HS-5 (cell line): ENCODE results near the gene RPL10.

Experiments
- DNase-seq: peaks from one replicate; pipeline ENCODE4 v3.0.0-alpha.2; 2012; ENCODE audit warnings: low read depth

Gene RPL10

GRCh38 chrX:154362085-154362742, 36.0 kb upstream of the RPL10 start:
- no peak for DNase-seq

- DNase-seq = no peak
These were observed 34.3 kb upstream of the RPL10 start for GRCh38 chrX:154363706-154364439.

DNA sequence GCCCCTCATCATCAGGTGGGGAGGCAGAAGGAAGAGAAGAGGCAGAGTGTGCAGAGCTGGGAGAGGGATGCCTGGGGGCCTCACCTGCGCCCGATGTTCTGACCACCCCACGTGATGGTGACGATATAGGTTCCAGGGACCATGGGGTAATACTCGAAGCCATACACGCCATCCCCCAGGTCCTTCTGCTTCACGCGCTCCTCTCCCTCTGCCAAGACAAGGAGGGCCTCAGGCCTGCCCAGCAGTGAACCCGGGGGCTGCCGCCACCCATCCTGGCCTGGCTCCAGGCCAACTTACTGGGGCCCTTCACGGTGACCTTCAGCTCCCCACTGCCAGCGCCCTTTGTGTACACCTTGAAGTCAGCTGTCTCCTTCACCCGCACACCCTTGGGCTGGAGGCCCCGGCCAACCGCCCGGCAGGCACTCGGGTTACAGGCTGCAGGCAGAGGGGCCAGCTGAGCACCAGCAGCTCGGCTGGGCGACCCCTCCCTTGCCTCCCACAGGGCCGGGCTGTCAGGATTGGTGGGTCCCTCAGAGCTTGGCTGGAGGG, 33.1 kb upstream of the RPL10 start:
- no peak for DNase-seq

GRCh38 chrX:154365997-154366665, 32.0 kb upstream of the RPL10 start:
- DNase-seq = no peak

GRCh38 chrX:154366666-154367055, 31.5 kb upstream of the RPL10 start:
- DNase-seq = no peak

- no peak for DNase-seq
These were observed 30.5 kb upstream of the RPL10 start for GRCh38 chrX:154367474-154368308.

GRCh38 chrX:154368630-154369448, 29.3 kb upstream of the RPL10 start:
- peak; percentile 85 for DNase-seq

DNA sequence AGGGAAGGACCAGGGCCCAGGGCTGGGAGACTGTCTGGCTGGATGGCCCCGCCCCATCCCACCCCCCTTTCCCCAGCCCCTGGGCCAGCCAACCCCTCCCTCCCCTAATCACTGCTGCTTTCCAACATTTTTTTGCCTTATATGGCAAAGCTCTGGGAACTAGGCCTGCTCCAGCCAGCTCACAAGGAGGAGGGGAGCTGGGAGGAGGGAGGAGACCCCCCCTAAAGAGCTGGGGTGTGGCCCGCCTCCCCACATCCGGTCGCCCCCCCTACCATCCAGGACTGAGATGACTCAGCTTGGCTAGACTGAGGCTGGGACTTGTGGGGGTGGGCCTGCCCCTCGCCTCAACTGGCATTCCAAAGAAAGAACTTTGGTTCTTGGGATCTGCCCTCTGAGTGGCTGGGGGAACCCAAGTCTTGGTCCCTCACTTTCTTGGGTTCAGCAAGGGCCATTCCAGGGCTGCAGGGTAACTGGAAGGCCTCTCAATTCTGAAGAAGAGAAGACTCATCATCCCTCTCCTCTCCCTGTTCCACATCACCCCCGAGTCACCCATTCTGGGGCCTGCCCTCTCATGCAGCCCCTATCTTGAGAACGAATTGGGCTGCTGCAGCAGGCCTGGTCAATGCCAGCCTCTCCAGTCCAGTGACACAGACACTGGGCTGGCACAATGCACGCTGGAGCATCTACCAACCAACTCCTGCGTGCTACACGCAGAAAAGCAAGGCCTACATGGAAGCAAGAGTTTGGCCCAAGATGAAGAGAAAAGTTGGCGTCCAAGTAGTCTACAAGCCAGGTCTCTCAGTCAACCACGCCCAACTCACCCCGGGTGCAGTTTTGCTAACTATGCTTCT, 28.5 kb upstream of the RPL10 start:
- DNase-seq = peak; percentile 73

GRCh38 chrX:154370300-154371016, 27.7 kb upstream of the RPL10 start:
- DNase-seq = no peak

DNA sequence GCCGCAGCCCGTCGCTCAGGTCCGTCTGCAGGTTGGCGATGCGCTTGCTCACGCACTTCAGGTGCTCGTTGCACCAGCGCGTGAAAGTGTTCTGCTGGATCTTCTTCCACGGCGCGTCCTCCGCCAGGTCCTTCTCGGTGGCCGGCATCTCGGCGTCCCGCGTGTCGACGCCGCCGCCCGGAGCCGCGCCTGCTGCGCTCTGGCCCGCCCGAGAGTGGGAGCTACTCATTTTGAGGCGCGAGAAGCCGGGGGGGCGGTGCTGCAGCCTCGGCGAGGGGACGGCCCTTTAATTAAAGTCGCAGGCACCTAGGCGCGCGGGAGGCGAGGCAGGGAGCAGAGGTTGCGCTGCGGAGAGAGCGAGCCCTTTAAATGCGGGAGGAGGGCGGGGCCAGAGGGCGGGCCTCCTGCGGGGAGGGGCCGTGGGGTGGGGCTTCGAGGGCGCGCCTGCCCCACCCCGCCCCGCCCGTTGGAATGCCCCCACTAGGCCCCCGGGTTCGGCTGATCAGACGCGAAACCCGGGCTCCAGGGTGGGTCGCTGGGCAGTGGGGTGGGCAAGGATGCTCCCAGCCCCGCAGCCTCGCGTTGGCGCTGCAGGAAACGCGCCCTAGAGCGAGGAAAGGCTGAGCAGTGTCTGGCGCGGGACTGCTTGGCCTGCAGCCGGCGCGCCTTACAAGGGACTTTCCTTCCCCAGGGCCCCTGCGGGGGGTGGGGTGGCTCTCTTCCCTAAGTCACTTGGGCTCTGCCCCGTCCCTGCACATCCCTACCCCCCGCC, 27.0 kb upstream of the RPL10 start:
- DNase-seq = peak; percentile 61

GRCh38 chrX:154371789-154372300, 26.3 kb upstream of the RPL10 start:
- no peak for DNase-seq

- DNase-seq = no peak
These were observed 25.6 kb upstream of the RPL10 start for GRCh38 chrX:154372612-154373022.

GRCh38 chrX:154373340-154374306, 24.6 kb upstream of the RPL10 start:
- no peak for DNase-seq

GRCh38 chrX:154374313-154375155, 23.6 kb upstream of the RPL10 start, which contains the start of gene FLNA:
TSS of gene FLNA (minus strand) at chrX:154374634. CDS start at chrX:154371245, 3,389 bp downstream.
- DNase-seq = no peak

- DNase-seq = no peak
These were observed 23.0 kb upstream of the RPL10 start for GRCh38 chrX:154375156-154375504.

GRCh38 chrX:154376774-154377173, 21.4 kb upstream of the RPL10 start:
- no peak for DNase-seq
